Lower leg skin (tissue), 3 donors: ENCODE results near the gene NAALADL1.

ENCODE experiments used
- CTCF ChIP-seq, 3 donors: fragments of 450-650 bp; IDR thresholded peaks; one replicate each; pipeline ENCODE4 v1.5.1; 2016; ENCODE audit warnings: antibody characterized with exemption in 3 of 3, mild to moderate bottlenecking in 3 of 3, moderate library complexity in 2 of 3
- POLR2A ChIP-seq, 2 donors: fragments of 450-650 bp; IDR thresholded peaks; one replicate each; pipeline ENCODE4 v1.6.1; 2016 to 2017; ENCODE audit warnings: antibody characterized with exemption in 2 of 2, mild to moderate bottlenecking in 1 of 2, moderate library complexity in 1 of 2

GRCh38 chr11:65051398-65051858 lies 6.9 kb downstream of the NAALADL1 start:
- TF ChIP-seq CTCF (IDR thresholded peaks at IDR 0.05) (no peak), POLR2A (IDR thresholded peaks at IDR 0.05) (no peak)
